ENCODE results near the gene DPP7. TPM values are rescaled to one million over a fixed set of nuclear protein-coding genes. Genes with fewer than 3 reads are reported as not detected.

The DPP7 gene
- total and polyA plus RNA-seq, 9 of the 15 experiments (the other 6 are each of a cell fraction or from before 2014, with no cell fraction given), result 0.99 to 365 (median 132) TPM

DNA sequence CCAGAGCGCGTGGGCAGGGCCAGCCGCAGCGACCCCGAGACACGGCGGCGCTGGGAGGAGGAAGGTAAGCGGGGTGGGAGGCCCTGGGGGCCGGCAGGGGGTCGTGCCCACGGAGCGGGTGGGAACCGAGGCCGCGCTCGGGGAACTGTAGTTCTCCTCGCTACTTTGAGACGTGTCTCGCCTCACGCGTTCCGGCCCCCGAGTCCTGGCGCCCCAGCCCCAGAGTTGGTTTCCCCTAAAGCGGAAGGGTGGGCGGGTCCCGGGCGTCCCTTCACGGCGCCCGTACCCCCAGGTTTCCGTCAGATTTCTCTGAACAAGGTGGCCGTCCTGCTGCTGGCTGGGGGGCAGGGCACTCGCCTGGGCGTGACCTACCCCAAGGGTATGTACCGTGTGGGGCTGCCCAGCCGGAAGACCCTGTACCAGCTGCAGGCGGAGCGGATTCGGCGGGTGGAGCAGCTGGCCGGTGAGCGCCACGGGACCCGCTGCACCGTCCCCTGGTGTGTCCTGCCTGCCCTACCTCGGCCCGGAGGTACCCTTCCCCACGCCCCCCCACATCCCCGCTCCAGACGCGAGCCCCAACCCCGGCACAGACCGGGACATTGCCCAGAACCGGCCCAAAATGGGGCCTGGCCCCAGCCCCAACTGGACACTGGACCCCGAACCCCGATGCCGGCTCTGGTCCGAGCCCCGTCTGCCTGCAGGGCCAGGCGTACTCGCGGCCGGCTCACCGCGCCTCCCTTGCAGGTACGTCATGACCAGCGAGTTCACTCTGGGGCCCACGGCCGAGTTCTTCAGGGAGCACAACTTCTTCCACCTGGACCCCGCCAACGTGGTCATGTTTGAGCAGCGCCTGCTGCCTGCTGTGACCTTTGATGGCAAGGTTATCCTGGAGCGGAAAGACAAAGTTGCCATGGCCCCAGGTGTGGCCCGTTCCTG, 36.5 kb downstream of the DPP7 start:
- BruUV-seq (replicated peaks), result no TSS peak
- FAIRE-seq (no peak), DNase-seq (ENCODE audit: extremely low read depth in 1 of 4, low spot score in 3 of 4) (no peak), ATAC-seq (no peak)
- peak overlapping the region; percentile 38 to 89; a peak in 3 of 4 replicates for H3K9ac ChIP-seq (ENCODE audit: insufficient read depth in 1 of 2, low read depth in 2 of 2, low read length in 2 of 2)
- no peaks in the 10 kb centered on the region for H3K27me3 ChIP-seq (ENCODE audit: control insufficient read depth in 2 of 2, insufficient read depth in 2 of 2, low read length in 2 of 2)
- H3K27ac ChIP-seq (ENCODE audit: extremely low read depth, low read depth, low read length), result peak overlapping the region; percentile 19; the same call in 1 of the 3 replicates
- H3K4me1 ChIP-seq (replicated peaks in 1 of 2; ENCODE audit: control insufficient read depth in 2 of 2, insufficient read depth in 2 of 2, low read length in 2 of 2), result peaks cover 19 to 75% of the 10 kb centered on the region in 2 experiments
- no peaks in the 10 kb centered on the region for H3K9me3 ChIP-seq (replicated peaks; ENCODE audit: control insufficient read depth, insufficient read depth, low read depth, low read length)
- peak overlapping the region; percentile 42 for H3K4me3 ChIP-seq
- intact Hi-C loops (cut with micrococcal nuclease), result no loop called here
- in situ Hi-C loops (cut with MboI), result no loop called here
- peak overlapping the region; percentile 52; the same call in 1 of the 2 replicates for H3K4me2 ChIP-seq (ENCODE audit: insufficient read depth, low read length)
- no peaks in the 10 kb centered on the region for H4K20me1 ChIP-seq (replicated peaks; ENCODE audit: control insufficient read depth, insufficient read depth, low read length)
- WGBS (ENCODE audit: insufficient coverage, low coverage, missing lambda C conversion rate), result 77% methylated on average over 32 of the region's 76 CpGs
- peaks cover 10% of the 10 kb centered on the region; the same call in 1 of the 3 replicates for H3K36me3 ChIP-seq (ENCODE audit: control insufficient read depth, insufficient read depth, low read length)
- H3K79me2 ChIP-seq (ENCODE audit: control insufficient read depth, insufficient read depth, low read length), result no peaks in the 10 kb centered on the region; the same call in 2 of the 3 replicates
- no peak overlapping the region for H2AFZ ChIP-seq (ENCODE audit: low read depth, low read length)
- CTCF ChIA-PET (ENCODE audit: low intra/inter-chr PET ratio), result no interaction called here
- H3K9me1 ChIP-seq (ENCODE audit: control insufficient read depth, insufficient read depth, low read length), result no peaks in the 10 kb centered on the region
- POLR2A ChIA-PET, result no interaction called here
- TF ChIP-seq ESRRA (IDR thresholded peaks at IDR 0.05; ENCODE audit: borderline replicate concordance, low read depth) (no peak), PHF8 (IDR thresholded peaks at IDR 0.05; ENCODE audit: borderline replicate concordance, low read length) (peak; percentile 1; the same call in 1 of the 2 replicates), HIVEP1 (CRISPR knock-in tag; IDR thresholded peaks at IDR 0.05) (no peak), PCBP1 (IDR thresholded peaks at IDR 0.05; ENCODE audit: low read depth, low read length, poor library complexity, severe bottlenecking) (peak; percentile 59), RBFOX2 (IDR thresholded peaks at IDR 0.05; ENCODE audit: low read depth, low read length) (no peak; the same call in 1 of the 2 replicates), SPI1 (IDR thresholded peaks at IDR 0.05; ENCODE audit: borderline replicate concordance, low read depth, low read length) (no peak), EGR1 (conservative IDR thresholded peaks at IDR 0.05) (no peak), MTF1 (CRISPR knock-in tag; IDR thresholded peaks at IDR 0.05; ENCODE audit: borderline replicate concordance) (no peak), ZFPM2 (CRISPR knock-in tag; IDR thresholded peaks at IDR 0.05) (no peak)
- TF ChIP-seq, protein P1, sequence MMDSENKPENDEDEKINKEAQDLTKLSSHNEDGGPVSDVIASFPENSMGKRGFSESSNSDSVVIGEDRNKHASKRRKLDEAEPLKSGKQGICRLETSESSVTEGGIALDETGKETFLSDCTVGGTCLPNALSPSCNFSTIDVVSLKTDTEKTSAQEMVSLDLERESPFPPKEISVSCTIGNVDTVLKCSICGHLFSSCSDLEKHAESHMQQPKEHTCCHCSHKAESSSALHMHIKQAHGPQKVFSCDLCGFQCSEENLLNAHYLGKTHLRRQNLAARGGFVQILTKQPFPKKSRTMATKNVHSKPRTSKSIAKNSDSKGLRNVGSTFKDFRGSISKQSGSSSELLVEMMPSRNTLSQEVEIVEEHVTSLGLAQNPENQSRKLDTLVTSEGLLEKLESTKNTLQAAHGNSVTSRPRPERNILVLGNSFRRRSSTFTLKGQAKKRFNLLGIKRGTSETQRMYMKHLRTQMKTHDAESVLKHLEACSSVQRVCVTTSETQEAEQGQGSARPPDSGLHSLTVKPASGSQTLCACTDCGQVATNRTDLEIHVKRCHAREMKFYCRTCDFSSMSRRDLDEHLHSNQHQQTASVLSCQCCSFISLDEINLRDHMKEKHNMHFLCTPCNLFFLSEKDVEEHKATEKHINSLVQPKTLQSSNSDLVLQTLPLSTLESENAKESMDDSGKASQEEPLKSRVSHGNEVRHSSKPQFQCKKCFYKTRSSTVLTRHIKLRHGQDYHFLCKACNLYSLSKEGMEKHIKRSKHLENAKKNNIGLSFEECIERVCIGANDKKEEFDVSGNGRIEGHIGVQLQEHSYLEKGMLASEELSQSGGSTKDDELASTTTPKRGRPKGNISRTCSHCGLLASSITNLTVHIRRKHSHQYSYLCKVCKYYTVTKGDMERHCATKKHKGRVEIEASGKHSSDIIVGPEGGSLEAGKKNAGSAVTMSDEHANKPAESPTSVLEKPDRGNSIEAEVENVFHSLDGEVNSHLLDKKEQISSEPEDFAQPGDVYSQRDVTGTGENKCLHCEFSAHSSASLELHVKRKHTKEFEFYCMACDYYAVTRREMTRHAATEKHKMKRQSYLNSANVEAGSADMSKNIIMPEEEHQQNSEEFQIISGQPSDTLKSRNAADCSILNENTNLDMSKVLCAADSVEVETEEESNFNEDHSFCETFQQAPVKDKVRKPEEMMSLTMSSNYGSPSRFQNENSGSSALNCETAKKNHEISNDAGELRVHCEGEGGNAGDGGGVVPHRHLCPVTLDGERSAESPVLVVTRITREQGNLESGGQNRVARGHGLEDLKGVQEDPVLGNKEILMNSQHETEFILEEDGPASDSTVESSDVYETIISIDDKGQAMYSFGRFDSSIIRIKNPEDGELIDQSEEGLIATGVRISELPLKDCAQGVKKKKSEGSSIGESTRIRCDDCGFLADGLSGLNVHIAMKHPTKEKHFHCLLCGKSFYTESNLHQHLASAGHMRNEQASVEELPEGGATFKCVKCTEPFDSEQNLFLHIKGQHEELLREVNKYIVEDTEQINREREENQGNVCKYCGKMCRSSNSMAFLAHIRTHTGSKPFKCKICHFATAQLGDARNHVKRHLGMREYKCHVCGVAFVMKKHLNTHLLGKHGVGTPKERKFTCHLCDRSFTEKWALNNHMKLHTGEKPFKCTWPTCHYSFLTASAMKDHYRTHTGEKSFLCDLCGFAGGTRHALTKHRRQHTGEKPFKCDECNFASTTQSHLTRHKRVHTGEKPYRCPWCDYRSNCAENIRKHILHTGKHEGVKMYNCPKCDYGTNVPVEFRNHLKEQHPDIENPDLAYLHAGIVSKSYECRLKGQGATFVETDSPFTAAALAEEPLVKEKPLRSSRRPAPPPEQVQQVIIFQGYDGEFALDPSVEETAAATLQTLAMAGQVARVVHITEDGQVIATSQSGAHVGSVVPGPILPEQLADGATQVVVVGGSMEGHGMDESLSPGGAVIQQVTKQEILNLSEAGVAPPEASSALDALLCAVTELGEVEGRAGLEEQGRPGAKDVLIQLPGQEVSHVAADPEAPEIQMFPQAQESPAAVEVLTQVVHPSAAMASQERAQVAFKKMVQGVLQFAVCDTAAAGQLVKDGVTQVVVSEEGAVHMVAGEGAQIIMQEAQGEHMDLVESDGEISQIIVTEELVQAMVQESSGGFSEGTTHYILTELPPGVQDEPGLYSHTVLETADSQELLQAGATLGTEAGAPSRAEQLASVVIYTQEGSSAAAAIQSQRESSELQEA (IDR thresholded peaks at IDR 0.05; ENCODE audit: low read depth), result 0 out of 2 replicates have a peak, but pooled peaks have one; percentile 28
- TF ChIP-seq, protein P2, sequence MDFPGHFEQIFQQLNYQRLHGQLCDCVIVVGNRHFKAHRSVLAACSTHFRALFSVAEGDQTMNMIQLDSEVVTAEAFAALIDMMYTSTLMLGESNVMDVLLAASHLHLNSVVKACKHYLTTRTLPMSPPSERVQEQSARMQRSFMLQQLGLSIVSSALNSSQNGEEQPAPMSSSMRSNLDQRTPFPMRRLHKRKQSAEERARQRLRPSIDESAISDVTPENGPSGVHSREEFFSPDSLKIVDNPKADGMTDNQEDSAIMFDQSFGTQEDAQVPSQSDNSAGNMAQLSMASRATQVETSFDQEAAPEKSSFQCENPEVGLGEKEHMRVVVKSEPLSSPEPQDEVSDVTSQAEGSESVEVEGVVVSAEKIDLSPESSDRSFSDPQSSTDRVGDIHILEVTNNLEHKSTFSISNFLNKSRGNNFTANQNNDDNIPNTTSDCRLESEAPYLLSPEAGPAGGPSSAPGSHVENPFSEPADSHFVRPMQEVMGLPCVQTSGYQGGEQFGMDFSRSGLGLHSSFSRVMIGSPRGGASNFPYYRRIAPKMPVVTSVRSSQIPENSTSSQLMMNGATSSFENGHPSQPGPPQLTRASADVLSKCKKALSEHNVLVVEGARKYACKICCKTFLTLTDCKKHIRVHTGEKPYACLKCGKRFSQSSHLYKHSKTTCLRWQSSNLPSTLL (IDR thresholded peaks at IDR 0.05), result no peak

Measured in K562 (cell line).